NCI-H748 (cell line): Measurements from ENCODE around the gene DLX4.

ENCODE experiments used
- DNase-seq: peaks from one replicate; lab custom pipeline; 2025; ENCODE audit not compliant: unreplicated experiment; lab: John Stamatoyannopoulos, UW

The DLX4 gene

DNA sequence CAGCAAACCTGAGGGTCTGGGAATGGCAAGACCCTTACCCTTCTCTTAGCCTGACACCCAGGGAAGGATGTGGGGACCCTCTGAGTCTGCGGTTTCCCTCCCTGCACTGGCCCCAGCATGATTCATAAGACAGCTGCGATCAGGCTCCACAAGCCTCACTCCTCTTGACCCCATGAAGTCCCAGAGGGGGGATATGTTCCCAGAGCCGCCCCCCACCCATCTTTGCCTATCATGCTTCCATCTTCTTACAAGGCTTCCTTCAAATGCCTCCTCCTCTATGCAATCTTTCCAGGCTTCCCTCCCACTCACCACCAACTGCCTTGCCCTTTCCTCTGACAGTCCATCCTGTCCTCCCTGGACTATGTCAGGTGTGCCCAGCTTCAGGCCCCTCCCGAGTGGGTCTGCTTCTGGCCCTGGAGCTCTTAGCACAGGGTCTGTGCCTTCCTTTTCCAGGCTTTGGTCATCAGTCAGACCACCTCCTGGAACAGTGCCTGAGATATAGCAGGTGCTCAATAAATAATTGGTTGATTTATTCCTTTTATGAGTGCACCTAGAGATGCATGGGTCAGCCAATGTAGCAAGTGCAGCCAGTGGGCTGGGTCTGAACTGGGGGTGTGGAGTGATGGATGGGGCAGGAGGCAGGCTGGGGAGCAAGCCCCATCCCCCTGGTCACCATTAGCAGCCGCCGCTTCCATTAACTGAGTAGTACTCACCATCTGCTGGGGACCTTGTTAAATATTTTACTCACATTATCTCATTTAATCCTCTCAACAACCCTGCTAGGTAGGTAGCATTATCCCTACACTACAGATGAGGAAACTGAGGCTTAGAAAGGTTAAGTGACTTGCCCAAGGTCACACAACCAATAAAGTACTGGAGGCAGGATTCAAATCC is 17.7 kb downstream of the DLX4 start:
- no peak for DNase-seq

DNA sequence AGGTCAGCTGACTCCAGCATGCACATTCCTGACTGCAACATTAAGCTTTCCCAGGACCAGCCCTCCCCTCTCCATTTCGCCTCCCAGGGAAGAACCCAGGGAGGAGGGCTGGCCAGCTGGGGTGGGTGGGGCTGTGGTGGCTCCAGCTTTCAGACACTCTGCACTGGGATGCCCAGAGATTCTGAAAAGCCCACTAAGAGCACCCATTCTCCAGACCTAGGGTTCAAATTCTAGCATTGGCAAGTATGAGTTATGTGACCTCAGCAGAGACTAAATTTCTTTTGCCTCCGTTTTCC is 18.2 kb downstream of the DLX4 start:
- DNase-seq: no peak

DNA sequence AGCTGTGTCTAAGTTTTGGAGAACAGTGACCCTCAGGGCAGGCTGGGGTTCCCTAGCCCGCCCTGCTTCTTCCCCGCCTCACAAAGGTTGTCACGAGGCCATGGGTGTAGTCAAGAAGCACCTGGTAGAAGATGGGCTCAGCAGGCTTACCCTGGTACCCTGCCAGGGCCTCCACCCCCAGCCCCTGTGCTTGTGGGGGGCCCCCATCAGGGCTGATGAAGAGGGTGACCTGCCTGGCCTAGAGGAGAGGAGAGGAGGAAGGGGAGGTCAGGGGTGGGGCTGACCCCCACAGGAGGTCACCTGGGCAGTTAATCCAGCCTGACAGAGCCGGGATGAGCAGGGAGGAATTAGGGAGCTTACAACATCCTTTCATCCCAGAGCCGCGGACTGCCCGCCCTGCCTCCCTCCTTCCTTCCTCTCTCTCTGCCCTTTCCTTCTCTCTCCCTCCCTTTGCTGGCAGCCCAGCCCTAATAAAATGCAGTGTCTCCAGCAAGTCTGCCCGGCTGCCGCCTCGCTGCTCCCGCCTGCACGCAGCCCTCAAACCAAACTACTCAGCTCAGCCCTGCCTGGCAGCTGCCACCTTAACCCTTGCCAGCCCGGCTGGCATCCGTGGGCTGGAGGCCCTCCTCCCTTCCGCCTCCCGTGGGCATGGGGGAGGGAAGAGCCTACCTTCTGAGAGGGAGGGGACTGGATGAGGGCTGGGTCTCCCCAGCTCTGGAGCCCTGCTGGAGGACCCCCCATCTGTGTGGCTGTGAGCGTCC is 18.9 kb downstream of the DLX4 start:
- peak; percentile 9 for DNase-seq

DNA sequence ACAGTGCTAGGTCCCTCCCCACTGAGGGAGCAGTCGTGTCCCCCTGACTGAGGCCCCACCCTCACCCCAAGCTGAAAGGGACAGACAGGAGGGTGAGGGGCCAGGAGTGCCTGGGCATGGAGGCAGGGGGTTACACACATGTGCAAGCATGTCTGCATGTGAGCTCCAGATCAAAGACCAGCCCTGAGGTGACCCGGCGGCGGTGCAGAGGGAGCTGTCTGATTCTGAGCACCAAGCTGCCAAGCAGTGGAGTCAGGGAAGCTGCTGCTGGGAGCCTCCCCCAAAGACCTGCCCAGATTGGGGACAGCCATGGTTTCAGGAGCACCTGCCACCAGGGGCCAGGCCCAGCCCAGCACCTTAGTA is 20.5 kb downstream of the DLX4 start:
- DNase-seq: no peak

DNA sequence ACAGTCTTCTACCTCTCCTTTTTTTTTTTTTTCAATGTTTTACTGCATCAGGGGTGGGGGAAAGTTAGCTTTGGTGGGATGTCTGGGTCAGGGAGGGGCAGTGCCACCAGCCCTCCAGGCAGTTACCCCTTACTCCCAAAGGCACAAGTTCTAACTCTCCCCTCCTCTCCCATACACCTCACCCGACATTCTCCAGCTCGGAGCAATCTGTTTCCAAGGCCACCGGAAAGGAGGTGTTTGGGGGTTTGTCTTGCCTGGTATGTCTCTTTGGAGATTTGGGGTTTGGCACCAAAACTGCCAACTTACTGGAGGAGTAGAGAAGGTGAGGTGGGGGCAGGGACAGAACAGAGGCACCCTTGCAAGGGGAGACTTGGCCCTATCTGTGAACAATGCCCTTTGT is 21.3 kb downstream of the DLX4 start:
- DNase-seq: no peak

DNA sequence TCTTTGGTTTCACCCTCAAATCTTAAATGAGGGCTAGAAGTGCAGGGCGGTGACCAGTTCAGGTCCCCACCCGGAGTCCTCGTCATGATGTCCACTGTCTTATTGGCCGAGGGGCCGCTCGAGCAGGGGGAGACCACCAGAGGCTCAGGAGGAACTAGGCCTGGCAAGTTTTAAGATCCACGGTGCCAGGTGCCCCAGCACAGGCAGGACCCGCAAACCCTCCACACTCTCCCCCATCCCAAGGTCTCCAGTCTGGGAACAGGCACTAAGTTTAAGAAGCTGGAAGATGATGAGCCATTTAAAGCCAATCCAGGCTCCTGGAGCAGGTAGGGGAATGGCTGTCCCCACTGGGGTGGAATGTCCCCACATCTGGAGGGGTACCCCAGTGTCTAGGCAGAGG is 21.9 kb downstream of the DLX4 start:
- DNase-seq: no peak

DNA sequence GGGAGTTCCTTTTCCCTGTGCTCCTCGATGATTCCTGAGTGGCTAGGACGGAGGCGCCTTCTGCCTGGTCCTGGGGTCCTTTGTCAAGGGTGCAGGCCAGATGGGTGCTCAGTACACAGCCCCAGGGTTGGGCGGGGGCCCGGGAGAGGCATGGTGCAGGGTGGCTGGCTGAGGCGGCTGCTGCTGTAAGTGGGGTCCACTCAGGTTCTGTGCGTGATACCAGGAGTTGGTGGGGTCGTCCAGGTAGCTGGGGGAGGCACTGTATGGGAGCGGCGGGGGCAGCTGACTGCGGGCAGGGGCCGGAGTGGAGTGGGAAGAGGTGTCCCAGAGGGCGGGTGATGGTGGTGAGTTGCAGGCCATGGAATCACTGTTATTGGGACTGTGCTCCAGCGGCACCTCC is 22.4 kb downstream of the DLX4 start:
- no peak for DNase-seq

DNA sequence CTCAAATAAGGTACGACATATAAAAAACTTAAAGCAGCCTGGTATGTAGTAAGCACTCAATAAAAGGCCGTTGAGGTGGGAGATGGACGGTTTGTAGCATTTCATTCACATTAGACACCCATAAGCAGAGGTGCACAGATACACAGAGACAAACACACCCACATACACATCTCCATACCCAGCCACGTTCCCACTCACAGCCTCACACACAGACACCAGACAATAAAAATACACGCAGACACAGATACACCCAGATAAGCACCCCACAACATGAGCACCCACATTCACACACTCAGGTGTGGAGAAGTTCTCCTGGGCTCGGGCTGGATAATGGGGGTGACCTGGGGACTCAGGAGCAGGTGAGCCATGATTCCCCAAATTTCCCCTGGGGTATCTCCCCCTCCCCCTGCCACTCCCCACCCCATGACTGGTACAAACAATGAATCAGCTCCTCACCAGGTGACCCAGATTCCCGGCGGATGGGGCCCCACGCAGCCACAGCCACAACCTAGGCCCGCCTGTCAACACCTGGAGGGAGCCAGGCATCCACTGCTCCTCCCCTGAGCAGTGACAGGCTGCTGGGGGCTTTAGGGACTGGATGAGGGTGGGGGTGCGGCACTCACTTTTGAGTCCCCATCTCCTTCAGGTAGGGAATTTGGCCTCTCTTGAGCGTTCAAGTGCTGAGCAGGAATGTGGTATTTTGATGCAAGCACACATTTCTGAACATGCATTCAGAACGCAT is 23.4 kb downstream of the DLX4 start:
- no peak for DNase-seq

DNA sequence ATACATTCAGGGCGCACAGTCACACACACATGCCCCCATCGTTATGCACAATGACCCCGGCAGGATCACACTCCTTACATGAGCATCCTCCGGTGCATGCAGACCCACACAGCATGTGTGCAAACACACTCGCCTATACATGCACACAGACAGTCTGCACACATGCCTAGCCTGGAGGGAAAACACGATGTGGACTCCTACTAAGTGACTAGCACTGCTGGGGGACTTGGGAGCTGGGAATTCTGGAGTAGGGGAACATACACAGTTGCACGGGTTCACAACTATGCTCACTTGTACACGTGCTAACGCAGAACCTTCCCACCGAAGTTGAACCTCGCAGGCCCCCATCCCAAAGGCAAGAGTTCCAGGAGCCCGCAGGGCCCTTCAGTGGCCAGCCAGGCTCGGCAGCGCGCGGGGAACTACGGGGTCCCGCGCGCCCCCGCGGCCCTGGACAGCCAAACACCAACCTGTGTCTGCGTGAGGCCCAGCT is 24.0 kb downstream of the DLX4 start:
- no peak for DNase-seq

DNA sequence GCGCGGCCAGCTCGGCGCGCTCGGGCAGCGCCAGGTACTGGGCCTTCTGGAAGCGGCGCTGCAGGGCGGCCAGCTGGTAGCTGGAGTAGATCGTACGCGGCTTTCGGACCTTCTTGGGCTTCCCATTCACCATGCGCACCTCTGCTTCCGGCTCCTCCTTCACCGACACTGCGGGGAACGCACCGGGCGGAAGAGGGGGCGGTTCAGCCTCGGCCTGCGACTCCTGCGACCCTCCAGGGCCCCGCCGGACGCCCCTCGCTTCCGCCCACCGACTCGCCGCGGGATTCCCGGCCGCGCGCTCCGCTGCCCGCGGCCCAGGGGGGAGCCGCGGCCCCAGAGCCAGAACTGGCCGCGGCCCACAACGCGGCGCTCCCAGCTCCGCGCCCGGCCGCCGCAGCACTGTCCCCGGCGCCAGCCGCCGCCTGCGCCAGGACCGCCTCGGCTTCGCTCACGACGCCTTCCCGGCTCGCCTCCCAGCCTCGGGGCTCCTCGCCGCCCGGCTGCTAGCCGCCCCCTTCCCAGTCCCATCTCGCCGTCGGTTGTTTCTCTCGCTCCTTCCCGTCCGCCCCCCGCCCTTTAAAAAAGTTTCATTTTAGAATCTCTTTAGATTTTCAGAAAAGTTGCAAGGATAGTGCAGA is 24.6 kb downstream of the DLX4 start:
- DNase-seq: peak; percentile 62

DNA sequence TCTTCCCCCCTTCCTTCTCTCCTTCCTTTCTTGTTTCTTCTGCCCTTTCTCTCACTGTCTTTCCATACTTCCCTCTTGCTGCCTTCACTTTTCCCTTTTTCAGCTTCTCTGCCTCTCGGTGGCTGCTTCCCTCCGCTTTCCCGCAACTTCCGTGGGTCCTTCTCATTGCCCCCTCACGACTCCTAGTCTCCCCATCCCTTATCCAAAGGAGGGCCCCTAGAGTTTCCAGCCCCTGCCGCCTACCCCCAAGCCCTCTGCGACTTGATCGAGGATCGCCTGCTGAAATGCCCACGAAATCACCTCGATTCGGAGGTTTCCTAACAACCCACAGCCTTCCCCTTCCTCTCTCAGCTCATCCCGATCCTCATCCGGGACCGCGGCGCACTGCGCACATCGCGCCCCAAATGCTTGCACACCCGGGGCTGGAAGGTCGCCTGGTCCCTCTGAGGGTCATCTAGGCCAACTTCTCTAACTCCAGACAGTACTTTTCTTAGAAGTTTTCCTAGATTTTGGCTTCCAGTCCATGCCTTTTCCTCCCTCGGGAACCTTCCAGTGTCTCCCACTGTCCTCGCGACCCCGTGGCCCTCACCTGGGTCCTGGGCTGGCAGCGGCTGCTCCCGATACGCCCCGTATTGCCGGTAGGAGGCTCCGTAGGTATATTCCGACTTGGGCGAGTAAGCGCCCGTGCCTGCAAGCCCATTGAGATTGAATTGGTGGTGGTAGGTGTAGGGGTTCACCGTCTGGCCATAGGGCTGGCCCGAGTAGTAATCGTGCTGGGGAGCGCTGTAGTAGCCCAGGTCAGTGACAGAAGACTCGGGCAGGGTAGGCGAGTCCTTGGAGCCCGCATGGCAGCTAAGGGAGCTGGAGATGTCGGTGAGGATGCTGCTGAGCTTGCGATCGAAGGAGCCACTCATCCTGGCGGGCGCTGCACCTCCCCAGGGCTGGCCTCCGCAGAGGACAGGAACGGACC is 25.4 kb downstream of the DLX4 start:
- peak; percentile 62 for DNase-seq

DNA sequence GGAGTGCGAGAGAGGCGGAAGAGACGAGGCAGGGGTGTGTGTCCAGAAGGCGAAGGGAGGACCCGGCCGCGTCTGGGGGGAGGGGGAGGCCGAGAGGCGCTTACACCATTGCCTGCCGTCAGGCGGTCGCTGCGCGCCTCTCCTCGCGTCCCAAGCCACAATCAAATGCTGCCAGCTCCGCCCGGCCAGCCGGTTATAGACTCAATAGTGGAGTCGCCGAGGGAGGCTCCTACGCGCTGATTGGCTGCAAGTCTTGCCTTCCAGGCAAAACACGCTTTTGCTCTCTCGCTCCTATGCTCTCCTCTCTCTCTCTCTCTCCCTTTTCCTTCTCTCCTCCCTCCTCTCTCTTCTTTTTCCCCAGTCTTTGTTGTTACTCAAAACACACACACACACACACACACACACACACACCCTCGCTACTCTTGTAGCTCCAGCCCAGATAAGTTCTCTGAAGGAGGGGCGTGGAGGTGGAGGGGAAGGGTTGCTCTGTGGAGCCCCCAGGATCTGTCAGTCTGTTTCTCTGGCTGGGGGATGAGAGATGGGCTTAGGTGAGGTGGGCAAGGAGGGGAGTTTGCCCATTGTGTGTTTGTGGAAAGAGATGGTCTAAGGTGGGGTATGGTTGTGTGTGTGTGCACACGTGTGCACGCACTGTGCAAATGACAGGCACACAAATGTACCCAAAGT is 26.2 kb downstream of the DLX4 start, which contains the start of gene DLX3:
TSS of gene DLX3 (minus strand) at position 170 of the 684 bp plus-strand sequence. CDS start 226 bp downstream, outside the sequence.
- DNase-seq: peak; percentile 88

DNA sequence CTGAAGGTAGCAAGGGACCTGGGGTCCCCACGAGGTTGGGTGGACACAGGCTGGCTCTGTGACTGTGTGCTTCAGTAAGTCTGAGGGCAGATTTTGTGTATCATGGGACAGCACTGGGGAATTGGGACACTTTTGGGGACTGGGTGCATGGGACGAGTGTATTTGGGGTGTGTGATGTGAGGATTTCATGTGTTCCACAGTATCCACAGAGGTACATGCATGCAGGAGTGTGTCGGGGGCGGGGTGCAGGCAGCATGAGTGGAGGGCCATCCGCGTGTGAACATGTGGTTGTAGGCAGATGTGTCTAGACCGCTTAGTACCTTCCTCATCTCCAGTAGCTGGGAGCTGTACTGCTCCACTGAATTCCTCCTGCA is 27.1 kb downstream of the DLX4 start:
- no peak for DNase-seq

DNA sequence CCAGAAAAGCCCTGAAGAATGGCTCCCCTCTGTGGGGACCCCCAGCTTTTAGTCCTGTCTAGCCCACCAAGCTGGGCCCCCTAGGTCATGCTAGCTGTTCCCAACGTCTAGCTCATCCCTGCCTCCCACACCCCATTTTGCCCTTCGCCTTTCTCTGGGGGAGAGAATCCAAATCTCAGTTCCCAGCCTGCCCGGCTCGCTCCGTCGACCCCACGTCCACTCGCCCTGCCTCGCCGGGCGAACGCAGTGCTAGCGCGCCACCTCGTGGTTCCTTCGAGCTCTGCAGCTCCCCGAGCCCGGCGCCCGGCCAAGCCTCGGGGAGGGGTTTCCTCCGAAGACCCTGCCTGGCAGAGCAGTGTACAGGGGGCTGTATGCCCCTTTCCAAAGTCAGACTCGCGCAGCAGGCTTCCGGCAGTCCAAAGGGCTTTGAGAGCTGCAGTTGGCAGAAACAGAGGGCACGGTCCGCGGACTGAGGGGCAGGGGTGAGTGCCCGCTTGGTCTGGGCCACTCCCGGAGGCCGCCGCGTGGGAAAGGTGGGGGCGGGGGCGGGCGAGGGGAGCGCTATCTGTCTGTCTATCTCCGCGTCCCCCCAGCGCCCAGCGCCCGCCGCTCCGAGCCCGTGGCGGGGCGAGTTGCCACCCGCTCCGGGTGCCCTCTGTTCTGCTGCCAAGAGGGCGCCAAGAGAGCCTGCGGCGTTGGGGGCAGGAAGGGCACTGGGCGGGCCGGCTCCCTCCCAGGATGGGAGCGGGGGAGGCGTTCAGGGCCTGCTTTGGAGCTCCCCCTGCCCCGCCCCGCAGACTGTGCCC is 27.7 kb downstream of the DLX4 start:
- peak; percentile 58 for DNase-seq

DNA sequence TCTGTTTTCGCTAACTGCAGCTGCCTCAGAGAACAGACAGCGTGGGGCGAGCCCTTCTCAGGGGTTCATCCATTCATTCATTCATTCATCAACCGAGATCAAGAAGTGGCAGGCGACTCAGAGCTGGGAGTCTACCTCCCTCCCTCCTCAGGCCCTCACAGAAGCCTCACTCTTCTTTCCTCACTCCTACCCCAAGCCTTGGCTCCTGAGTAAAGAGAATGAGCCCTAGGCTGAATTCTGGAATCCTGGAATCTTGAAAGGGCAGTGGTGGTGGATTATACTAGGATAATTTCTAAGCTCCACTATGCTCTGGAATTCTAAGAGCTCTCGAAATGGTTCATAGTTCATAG is 28.3 kb downstream of the DLX4 start:
- DNase-seq: no peak

DNA sequence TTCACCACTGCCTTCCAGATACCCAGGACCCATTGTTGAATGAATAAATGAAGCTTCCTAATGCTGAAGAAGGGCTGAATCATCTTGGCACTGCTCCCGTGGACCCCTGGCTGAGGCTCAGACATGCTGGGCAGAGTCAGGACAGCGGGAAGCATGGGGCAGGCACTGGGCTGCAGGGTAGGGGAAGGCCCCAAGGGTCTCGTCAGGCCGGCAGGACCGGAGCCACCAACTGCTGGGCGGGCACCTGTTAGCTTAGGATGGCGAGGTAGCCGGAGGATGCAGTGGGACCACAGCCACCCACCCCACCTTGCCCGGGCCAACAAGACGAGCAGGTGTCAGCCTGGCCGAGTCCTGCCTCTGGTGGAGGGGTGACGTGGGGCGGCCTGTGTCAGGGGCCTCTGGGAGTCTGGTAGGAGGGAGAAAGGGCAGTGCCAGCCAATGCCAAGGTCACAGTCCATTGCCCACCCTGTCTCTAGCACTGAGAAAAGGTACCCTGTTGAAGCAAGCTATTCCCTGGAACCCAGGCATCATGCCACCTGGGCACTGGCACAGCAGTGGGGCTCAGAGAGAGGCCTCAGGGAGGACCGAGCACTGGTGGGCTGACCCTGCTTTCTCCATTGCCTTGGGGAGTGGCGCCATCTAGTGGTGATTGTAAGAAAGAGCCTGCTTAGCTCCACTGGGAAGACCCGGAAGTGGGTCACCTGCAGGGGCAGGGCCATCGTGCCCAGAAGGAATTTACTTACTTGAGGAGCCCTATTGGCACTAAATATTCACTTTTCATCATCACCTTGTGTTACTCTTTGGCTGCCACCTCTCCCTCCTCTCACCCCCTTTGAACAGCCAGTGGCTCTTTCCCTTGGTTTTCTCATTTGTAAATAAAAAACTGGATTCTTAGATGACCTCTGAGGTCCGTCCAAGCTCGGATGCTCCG is 29.0 kb downstream of the DLX4 start:
- DNase-seq: peak; percentile 82

DNA sequence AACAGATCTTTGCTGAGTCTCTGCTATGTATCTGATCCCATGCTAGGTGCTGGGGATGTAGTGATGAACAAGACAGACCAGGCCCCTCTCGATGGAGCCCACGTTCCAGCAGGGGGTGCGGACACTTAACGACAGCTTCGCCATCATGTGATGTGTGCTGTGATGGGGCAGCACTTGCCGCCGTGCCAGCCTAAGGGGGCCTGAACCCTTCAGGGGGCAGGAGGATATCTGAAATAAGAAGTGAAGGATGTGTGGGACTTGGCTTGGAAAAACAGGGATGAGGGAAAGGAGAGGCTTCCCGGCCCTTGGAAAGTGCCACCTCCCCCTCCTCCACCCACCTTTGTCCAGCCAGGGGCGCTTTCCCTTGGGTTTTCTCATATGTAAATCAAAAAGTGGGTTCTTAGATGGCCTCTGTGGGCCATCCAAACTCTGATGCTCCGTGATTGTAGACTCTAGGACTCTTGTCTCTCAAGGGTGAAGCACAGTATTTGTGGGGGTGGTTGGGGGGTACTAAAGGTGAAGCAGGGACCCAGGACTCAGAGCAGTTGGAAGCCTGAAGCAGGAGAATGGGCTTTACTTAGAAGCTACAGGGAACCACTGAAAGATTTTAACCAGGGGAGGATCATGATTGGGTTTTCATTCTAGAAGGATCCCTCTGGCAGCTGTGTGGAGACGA is 30.0 kb downstream of the DLX4 start:
- DNase-seq: no peak
